Smooth muscle cell of the brain vasculature (primary cell): ENCODE measurements around the gene ST6GAL1.
"Not testable (repeated sequence)": the region's sequence is repeated elsewhere in the genome, so short reads cannot be mapped to it uniquely, and the experiment has no call there.

ENCODE experiments used
- DNase-seq: peaks from one replicate; pipeline ENCODE4 v3.0.0-alpha.2; 2012; ENCODE audit warnings: low read depth, low spot score

Gene ST6GAL1

DNA sequence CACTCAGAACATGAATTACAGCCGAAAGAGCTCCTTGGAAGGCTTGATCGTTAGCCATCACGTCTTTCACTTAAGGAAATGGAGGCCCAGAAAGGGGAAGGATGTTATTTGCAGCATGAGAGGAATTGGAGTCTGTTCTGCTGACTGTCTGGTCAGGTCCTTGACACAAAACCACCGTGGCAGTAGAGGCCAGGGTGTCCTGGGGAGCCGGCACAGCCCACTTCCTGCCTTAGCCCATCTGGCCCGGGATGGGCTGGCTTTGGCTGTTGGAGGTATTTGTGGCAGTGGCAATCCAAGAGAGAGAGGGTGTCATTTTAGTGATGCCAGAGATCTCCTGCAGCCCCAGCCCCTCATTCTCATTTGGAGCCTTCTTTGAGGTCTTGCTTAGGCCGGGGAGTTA is 37.4 kb downstream of the ST6GAL1 start:
- DNase-seq, result peak; percentile 57

DNA sequence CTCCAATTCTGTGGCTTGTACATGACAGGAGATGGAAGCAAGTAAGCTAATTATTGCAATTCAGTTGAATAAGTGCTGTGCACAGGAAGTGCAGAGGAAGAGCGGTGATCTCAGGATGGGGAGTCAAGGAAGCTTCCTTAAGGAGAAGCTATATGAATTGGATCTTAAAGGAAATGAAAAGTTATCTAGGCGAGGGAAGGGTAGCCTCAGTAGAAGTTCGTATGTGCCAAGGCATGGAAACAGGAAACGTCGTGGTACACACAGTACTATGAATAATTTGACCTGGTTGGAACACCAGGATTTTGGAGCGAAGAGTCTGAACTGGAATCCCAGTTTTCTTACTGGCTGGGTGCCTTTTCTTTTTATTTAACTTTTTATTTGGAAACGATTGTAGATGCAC is 39.3 kb downstream of the ST6GAL1 start:
- DNase-seq, result no peak

DNA sequence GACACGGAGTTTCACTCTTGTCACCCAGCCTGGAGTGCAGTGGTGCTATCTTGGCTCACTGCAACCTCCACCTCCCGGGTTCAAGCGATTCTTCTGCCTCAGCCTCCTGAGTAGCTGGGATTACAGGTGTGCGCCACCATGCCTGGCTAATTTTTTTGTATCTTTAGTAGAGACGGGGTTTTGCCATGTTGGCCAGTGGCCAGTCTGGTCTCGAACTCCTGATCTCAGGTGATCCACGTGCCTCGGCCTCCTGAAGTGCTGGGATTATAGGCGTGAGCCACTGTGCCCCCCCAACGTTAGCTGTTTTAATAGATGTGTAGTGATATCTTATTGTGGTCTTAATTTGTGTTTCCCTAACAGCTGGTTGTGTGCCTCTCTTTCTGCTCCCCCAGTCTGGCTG is 40.8 kb downstream of the ST6GAL1 start:
- DNase-seq, result not testable (repeated sequence)

DNA sequence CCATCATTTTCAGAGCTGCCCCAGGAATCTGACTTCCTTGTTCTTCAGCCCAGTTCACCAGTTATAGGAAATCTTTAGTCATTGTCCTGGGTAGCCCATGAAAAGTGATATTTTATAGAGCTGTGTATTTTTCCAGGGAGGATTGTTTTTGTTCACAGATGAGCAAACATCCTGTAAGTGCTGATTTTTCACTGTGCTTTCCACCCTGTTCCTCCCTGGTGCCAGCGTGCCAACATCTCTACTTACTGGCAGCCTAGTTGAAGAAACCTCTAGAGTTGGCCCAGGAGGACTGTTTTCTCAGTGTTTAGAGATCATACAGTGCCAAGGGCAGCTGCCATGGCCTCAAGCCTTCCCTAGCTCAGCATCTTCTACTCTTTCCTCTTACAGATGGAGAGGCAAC is 41.3 kb downstream of the ST6GAL1 start:
- DNase-seq, result no peak

GRCh38 chr3:186973702-186974101 is 43.4 kb downstream of the ST6GAL1 start:
- DNase-seq, result no peak

GRCh38 chr3:186974824-186975313 is 44.5 kb downstream of the ST6GAL1 start:
- DNase-seq, result no peak

DNA sequence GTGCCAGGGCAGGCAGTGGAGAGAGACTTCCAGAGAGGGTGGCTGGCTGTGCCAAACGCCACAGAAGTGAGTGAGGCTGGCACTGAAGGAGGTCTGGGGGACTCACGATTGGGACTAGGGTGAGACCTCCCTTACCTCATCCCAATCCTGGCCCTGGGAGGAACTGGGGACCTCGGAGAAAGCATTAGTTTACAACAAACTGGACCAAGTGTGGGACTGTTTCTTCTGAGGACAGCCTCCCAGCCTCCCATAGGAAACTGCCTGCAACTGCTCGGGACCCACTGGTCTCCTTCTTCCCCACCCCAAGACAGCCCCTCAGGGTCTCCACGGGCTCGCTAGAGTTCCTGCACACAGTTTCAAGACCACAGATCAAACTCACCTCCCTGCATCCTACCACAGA is 45.4 kb downstream of the ST6GAL1 start:
- DNase-seq, result no peak

DNA sequence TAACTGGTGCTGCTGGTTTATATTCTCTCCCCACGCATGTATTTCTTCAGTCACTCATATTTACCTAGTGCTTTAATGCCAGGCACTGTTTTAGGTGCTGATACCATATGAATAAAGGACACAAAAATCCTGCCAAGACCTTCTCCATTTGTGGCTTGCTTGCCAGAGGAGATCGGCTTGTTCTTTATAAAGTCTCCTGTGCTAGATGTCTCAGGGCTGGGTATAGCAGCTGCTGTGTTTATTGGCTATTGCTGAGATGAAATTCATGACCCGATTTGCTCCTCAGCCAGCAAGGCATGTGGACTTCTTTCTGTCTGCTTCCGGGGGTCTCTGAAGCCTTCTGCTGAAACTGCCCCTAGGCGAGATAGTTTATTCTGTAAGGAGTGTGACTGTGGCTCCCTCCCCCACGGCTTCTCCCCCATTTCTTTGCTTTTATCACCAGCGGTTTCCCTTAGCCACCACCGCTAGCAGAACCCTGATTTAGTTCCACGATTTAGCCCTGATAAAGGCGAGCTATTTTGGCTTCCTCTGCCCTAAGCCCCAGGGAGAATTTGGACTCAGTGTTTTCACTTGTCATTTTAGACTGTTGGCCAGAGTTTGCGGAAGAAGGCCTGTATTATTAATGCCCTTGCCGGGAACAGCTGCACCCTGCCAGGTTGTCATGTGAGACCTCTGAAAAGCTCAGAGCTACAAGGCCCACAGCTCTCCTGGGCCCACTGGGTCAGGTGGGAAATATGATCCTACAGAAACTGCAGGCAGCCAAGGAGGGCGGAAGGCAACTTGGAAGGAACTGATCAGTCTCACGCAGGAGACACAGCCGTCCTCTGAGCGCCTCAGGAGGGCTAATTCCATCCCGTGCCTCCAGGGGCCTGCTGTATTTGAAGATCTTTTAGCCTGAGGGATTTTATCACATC is 46.8 kb downstream of the ST6GAL1 start:
- DNase-seq, result peak; percentile 90

DNA sequence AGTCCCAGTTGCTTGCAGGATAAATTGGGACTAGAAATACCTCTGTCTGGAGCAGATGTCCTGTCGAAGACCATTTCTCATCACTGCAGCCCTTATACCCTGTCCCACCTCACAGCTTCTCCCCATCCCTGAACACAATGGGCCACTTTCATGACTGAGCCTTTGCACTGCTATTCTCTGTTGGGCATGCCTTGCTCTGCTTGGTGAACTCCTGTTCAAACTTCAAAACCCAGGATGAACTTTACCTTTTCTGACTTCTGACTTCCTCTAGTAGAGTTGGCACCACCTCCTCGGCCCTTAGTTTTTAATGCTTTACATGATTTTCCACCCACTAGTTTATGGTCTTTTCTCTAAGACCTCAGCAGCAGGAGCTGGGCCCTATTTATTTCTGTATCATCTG is 48.4 kb downstream of the ST6GAL1 start:
- DNase-seq, result no peak

DNA sequence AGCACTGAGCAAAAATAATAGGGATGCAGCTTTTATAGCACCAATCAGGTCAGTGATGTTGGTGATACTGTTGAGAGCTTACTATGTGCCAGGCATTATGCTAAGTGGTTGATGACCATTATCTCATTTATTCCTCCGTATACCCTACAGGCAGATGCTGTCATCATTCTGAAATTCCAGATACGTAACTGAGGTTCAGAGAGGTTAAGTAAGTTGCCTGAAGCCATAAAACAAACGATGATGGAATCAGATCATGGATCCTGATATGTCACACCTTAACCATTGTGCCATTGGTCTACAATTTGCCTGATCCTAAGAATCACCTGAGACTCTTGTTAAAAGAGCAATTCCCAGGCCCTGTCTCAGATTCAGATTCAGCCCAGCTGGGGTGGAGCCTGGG is 49.5 kb downstream of the ST6GAL1 start:
- no peak for DNase-seq

- no peak for DNase-seq
Observed at GRCh38 chr3:186980989-186981388, 50.7 kb downstream of the ST6GAL1 start.

GRCh38 chr3:186983659-186984058 is 53.3 kb downstream of the ST6GAL1 start:
- no peak for DNase-seq

GRCh38 chr3:186984064-186984463 is 53.7 kb downstream of the ST6GAL1 start:
- DNase-seq, result no peak

- DNase-seq, result no peak
Observed at GRCh38 chr3:186985661-186986364, 55.5 kb downstream of the ST6GAL1 start.

DNA sequence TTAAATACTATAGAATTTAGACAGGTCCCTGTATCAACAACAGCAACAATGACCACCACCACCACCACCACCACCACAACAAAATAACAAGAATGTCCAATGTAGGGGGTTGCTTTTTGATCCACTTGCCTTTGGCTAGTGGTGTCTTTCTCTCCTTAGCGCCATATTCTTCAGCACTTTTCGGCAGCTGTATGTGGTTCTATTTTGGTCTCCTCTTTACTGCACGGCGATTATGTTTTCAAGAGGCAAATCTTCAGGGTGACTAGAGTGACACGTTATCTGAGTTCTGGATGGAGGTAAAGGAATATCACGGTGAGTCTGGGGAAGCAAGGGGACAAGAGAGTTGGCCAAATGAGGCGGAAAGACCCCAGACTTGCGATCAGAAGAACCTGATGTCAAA is 56.1 kb downstream of the ST6GAL1 start:
- no peak for DNase-seq

GRCh38 chr3:186986816-186987215 is 56.5 kb downstream of the ST6GAL1 start:
- no peak for DNase-seq

GRCh38 chr3:186988806-186989205 is 58.5 kb downstream of the ST6GAL1 start:
- no peak for DNase-seq

GRCh38 chr3:186989429-186989828 is 59.1 kb downstream of the ST6GAL1 start:
- no peak for DNase-seq

DNA sequence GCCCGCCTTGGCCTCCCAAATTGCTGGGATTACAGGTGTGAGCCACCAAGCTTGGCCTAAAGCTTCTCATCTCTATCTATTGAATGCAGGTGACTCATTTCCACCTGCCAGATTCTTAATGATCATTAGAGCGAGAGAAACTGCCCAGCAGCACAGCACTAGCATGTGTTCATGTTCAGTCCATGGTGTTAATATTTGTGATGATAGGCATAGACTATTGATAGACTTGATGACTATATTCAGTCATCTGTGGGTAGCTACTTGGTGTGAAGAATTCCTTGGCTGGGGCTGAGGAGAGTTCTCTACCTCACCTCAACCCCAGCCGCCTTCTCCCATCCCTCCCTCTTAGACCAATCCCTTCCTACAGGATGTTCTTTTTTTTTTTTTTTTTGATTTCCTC is 60.0 kb downstream of the ST6GAL1 start:
- no peak for DNase-seq

DNA sequence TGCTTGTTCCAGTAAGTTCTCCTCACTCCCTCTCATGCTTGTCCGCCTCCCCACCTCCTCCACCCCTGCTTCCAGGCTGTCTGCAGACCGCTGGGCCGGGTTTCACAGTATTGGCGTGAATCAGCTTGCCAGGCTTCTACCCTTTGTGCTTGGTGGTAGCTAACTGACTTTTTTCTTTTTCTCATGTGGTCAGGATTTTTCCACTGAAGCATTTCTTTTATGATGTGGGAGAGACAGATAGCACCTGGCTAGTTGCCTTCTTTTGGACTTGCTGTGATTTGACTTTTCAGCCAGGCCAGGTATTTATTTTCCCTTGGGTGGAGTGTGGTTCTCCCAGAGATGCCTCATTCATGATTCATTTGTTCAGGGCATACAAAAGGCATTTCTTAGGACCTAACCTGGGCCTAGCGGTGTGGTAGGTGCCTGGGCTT is 60.6 kb downstream of the ST6GAL1 start:
- DNase-seq, result no peak

DNA sequence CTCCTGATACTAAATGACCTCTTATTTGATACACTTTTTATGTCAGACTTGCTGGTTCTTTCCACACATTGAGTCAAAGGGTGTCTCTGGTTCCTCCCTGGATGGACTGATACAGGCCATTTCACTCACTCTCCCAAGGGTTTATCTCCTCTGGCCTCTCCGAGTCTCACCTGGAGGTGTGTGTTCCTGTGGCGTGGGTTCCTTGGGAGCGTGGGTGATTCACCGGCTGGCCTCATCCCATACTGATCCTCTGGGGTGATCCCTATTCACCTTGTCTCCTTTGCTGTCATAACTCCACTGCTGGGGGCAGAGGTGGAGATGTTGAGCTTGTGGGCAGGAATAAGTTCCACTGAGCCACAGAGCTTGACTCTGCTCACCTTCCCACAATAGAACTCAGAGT is 61.1 kb downstream of the ST6GAL1 start:
- no peak for DNase-seq

- not testable (repeated sequence) for DNase-seq
Observed at GRCh38 chr3:186992096-186992495, 61.8 kb downstream of the ST6GAL1 start.
